Measurements from ENCODE around the gene DDX25.
A peak's percentile ranks its signal among the peaks of the same experiment; 100 is the strongest.

The DDX25 gene

DNA sequence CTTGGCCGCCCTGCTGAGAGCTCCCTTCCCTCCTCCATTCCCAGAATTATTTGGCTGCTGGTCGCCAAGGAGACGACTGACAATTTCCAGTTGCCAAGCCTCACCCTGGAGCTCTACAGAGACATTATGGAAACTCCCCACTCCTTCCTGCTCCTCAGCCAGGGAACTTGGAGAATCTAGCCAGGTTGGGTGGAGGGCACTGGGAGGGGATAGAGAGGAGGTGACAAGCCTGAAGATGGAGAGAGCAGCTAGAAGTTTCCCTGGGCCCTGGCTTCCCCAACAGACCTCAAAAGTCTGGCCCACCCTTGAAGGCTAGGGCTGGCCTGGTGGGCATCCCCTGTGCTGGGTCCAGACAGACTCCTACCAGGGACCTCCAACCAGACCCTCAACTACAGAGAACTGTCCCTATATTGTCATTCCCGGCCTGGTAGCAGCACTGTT lies 34.8 kb downstream of the DDX25 start:
- TF ChIP-seq, protein P1, sequence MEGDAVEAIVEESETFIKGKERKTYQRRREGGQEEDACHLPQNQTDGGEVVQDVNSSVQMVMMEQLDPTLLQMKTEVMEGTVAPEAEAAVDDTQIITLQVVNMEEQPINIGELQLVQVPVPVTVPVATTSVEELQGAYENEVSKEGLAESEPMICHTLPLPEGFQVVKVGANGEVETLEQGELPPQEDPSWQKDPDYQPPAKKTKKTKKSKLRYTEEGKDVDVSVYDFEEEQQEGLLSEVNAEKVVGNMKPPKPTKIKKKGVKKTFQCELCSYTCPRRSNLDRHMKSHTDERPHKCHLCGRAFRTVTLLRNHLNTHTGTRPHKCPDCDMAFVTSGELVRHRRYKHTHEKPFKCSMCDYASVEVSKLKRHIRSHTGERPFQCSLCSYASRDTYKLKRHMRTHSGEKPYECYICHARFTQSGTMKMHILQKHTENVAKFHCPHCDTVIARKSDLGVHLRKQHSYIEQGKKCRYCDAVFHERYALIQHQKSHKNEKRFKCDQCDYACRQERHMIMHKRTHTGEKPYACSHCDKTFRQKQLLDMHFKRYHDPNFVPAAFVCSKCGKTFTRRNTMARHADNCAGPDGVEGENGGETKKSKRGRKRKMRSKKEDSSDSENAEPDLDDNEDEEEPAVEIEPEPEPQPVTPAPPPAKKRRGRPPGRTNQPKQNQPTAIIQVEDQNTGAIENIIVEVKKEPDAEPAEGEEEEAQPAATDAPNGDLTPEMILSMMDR (IDR thresholded peaks at IDR 0.05; ENCODE audit: extremely low read depth, missing control alignments), result no peak
- no peak for DNase-seq (ENCODE audit: low spot score)

DNA sequence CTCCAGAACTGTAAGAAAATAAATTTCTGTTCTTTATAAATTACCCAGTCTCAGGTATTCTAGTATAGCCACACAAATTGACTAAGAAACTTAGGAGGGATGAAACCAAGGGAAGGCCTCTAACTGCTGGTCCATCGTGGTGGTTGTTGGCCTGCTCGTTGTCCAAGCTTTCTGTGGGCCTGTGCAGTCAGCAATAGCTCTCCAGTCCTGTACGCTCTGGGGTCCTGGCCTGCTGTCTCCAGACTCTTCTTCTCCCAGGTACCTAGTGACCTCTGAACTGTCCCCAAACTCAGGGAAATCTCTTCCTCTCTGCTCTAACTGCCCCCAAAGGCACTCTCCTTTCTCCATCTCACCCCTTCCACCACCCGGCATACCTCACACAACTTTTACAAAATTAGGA lies 35.8 kb downstream of the DDX25 start:
- TF ChIP-seq, protein P1 (IDR thresholded peaks at IDR 0.05; ENCODE audit: extremely low read depth, missing control alignments), result no peak
- no peak for DNase-seq (ENCODE audit: low spot score)

DNA sequence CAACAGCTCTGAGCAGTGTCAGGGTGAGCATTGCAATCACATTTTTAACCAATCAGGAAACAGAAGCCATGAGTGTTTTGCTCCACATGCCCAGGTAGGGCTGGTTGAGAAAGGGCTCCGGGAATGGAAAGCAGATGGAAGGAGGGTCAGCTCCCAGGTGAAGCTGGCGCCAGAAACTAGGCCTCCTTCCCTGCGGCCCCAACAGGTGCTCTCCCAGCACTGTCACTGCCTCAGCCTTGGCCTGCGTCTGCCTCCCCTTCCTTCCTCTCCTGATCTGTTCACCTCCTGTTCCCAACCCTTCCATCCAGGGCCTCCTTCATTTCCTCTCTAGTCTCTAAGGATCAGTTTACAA lies 36.9 kb downstream of the DDX25 start:
- DNase-seq (ENCODE audit: low spot score), result no peak
- TF ChIP-seq, protein P1 (IDR thresholded peaks at IDR 0.05; ENCODE audit: extremely low read depth, missing control alignments), result no peak

DNA sequence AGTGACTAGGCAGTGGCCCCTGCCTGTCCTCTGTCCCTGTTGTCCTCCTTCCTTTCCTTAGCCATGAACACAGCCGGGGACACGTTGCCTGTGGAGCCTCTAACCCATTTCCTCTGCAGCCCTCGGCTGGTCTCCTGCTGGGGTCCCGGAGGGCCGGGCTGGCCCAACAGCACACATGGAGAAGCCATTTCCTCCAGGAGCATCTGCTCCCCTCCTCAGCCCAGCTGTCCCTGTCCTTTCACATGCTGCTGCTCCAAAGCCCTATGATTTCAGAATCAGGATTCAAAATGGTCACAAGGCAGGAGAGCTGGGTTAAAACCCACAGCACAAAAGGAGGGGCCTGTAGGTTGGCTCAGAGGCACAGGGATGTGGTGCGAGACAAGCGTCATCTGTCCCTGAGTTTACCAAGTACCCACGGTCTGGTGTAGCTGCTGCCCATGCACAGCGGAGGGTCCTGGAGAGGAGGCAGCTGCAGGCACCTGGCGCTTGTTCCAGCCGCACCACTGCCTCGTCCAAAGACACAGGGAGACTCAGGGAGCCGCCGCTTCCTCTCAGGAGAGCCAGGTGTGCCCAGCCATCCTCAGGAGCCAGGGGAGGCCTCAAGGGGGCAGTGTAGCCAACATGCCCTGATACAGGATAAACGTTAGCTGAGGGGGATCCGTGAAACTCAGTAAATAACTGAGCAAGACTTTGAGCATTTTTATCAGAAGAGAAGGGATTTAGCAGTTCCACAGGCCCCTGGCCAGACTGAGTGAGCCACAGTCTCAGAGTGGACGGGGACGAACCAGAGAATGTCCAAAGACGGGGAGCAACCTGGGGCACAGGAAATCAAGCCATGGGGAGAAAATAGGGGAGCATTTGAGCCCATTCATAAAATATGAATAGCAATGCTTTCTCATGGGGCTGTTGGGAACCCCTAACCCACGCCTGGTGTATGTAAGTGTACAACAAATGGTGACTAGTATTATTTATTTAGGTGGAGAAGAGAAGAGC lies 37.6 kb downstream of the DDX25 start:
- TF ChIP-seq, protein P1 (IDR thresholded peaks at IDR 0.05; ENCODE audit: extremely low read depth, missing control alignments), result peak; percentile 42
- DNase-seq (ENCODE audit: low spot score), result peak; percentile 71

DNA sequence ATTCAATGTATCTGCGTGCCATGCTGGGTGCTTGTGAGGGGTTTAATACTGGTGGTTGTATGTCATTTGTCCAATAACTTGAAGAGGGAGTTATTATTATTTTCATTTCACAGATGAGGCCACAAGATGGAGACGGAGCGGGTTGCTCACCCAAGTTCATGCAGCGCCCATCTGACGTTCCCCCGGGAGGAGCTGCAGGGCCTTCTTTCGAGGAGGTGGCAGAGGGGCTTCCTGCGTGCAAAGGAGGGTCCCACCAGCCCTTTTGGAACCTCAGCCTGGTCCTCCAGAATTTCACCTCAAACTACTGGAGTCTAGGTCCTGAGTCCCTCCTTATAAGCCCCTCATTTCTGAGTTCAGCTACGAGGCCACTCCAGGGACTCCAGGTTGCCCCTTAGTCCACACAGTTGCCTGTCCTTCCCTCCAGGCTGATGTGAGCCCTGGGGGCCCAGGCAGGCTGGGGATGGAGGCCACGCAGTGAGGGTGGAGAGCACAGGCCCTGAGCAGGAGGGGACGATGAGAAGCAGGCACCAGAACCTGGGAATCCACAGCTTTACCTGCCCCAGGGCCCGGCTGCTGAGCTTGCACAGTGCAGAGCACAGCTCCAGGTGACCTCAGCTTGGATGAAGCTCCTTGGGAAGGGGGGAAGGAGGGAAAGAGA lies 38.6 kb downstream of the DDX25 start:
- no peak for DNase-seq (ENCODE audit: low spot score)
- TF ChIP-seq, protein P1 (IDR thresholded peaks at IDR 0.05; ENCODE audit: extremely low read depth, missing control alignments), result no peak

DNA sequence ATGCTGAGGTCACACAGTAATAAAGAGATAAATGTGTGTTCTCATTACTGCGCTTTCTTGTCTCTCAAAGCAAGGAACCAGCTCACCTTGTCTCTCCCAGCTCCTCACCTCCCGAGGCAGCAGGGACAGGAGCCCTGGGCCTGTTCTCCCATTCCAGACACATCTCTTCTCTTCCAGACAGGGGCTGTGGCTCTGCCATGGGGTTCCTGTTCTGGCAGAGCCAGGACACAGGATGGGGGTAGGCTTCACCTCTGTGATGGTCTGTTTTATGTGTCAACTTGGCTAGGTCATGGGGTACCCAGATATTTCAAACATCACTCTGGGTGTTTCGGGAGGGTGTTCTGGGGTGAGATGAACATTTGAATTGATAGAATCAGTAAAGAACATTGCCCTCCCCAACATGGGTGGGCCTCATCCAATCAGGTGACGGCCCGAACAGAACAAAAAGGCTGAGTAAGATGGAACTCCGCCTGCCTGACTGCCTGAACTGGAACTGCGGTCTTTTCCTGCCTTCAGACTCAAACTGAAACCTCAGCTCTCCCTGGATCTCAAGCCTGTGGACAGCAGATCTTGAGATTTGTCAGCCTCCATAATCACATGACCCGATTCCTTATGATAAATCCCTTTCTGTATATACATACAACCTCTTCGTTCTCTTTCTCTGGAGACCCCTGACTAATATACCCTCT lies 39.5 kb downstream of the DDX25 start:
- TF ChIP-seq, protein P1 (IDR thresholded peaks at IDR 0.05; ENCODE audit: extremely low read depth, missing control alignments), result no peak
- no peak for DNase-seq (ENCODE audit: low spot score)
